Osteoblast (primary cell): ENCODE measurements around the gene PTPN7. TPM values are rescaled to one million over a fixed set of nuclear protein-coding genes. Genes with fewer than 3 reads are reported as not detected.
A peak's percentile ranks its signal among the peaks of the same experiment; 100 is the strongest.
"Not testable (repeated sequence)": the region's sequence is repeated elsewhere in the genome, so short reads cannot be mapped to it uniquely, and the experiment has no call there.

Experiments used
- DNase-seq: peaks from one replicate; pipeline ENCODE4 v3.0.0; 2011; ENCODE audit warnings: low spot score, mixed read lengths; ENCODE audit not compliant: insufficient read length; ENCODE audit errors: missing footprints
- H2AFZ ChIP-seq: 2 replicates; pipeline ENCODE4 v1.6.0; 2011; ENCODE audit warnings: mild to moderate bottlenecking, low read length
- H3K27ac ChIP-seq: 2 replicates; pipeline ENCODE4 v1.5.1; 2011; ENCODE audit warnings: mild to moderate bottlenecking, low read depth, low read length, moderate library complexity
- H3K27me3 ChIP-seq: 2 replicates; pipeline ENCODE4 v1.6.0; 2012; ENCODE audit warnings: mild to moderate bottlenecking, control low read depth, inconsistent platforms, low read length, moderate library complexity; ENCODE audit not compliant: insufficient read depth
- H3K36me3 ChIP-seq: 2 replicates; pipeline ENCODE4 v1.5.1; 2011; ENCODE audit warnings: mild to moderate bottlenecking, low read length, control low read depth, moderate library complexity; ENCODE audit not compliant: insufficient read depth
- H3K4me1 ChIP-seq: 2 replicates; pipeline ENCODE4 v1.5.1; 2011; ENCODE audit warnings: mild to moderate bottlenecking, low read length, control low read depth, moderate library complexity; ENCODE audit not compliant: insufficient read depth
- H3K4me2 ChIP-seq: 2 replicates; pipeline ENCODE4 v1.6.0; 2011; ENCODE audit warnings: mild to moderate bottlenecking, low read length; ENCODE audit not compliant: insufficient read depth
- H3K4me3 ChIP-seq: fragments of 200-600 bp; sonication (generic); 3 replicates; pipeline ENCODE4 v1.5.1; 2012; ENCODE audit warnings: mild to moderate bottlenecking, low read length, inconsistent platforms; ENCODE audit not compliant: insufficient read depth
- H3K79me2 ChIP-seq: 2 replicates; pipeline ENCODE4 v1.6.0; 2012; ENCODE audit warnings: mild to moderate bottlenecking, low read length, control low read depth, inconsistent platforms; ENCODE audit not compliant: insufficient read depth
- H3K9me3 ChIP-seq: 2 replicates; pipeline ENCODE4 v1.5.1; 2011; ENCODE audit warnings: low read depth, low read length, control low read depth
- H4K20me1 ChIP-seq: 2 replicates; pipeline ENCODE4 v1.6.0; 2012; ENCODE audit warnings: mild to moderate bottlenecking, low read length, control low read depth; ENCODE audit not compliant: insufficient read depth
- CTCF ChIP-seq: IDR thresholded peaks from 2 replicates; pipeline ENCODE4 v1.5.1; 2011; ENCODE audit warnings: mild to moderate bottlenecking, low read depth, low read length, moderate library complexity; ENCODE audit errors: extremely low read depth
- total RNA-seq: library from RNA; depleted of rRNA; stranded (reverse); fragments of >200 nt; gene quantifications from 2 replicates; pipeline ENCODE4 v1.2.3, GENCODE V29; 2012

PTPN7 gene
- total RNA-seq, 1 donor, result not detected

DNA sequence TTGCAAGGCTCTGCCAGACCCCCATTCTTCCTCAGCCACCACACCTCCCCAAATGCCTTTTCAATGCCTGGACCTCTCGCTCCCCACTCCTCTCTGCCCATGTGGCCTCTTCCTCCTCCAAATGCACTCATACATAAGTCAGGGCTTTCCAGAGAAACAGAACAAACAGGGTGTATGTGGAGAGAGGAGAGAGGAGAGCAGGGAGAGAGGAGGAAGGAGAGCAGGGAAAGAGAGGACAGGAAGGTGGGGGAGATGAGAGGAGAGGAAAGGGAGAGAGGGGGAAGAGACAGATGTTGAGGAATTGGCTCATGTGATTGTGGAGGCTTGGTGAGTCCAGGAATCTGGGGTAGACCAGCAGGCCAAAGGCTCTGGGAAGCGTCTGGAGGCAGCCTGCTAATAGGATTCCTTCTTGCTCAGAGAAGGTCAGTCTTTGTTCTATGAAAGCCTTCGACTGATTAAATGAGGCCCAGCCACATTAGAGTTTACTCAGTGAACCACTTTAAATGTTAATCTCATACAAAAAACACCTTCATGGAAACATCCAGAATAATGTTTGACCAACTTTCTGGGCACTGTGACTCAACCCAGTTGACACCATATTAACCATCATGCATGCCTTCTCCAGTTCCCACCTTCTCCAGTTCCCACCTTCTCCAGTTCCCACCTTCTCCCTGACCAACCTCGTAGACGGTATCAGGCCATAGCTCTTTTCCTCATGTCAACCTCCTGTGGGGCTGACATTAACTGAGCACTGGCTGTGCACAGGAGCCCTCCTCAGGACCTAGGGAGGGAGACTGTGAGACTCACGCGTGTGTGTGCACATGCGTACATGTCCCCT, 21.9 kb upstream of the PTPN7 start:
- Histone ChIP-seq H3K4me2 (no peak overlapping the region), H3K27me3 (peaks cover 38% of the 10 kb centered on the region), H3K9me3 (no peaks in the 10 kb centered on the region), H3K79me2 (no peaks in the 10 kb centered on the region), H3K4me3 (no peak overlapping the region), H2AFZ (no peak overlapping the region), H3K36me3 (no peaks in the 10 kb centered on the region), H4K20me1 (no peaks in the 10 kb centered on the region), H3K27ac (no peak overlapping the region), H3K4me1 (peaks cover 6% of the 10 kb centered on the region)
- no peak for TF ChIP-seq CTCF
- no peak for DNase-seq

GRCh38 chr1:202181586-202181985, 21.2 kb upstream of the PTPN7 start:
- H3K79me2 ChIP-seq, result no peaks in the 10 kb centered on the region
- no peak overlapping the region for H2AFZ ChIP-seq
- H3K9me3 ChIP-seq, result no peaks in the 10 kb centered on the region
- H3K4me1 ChIP-seq, result peaks cover 6% of the 10 kb centered on the region
- TF ChIP-seq CTCF, result no peak
- no peak overlapping the region for H3K4me2 ChIP-seq
- no peak overlapping the region for H3K27ac ChIP-seq
- H4K20me1 ChIP-seq, result no peaks in the 10 kb centered on the region
- H3K36me3 ChIP-seq, result no peaks in the 10 kb centered on the region
- no peak overlapping the region for H3K4me3 ChIP-seq
- H3K27me3 ChIP-seq, result peaks cover 38% of the 10 kb centered on the region
- peak; percentile 78 for DNase-seq

DNA sequence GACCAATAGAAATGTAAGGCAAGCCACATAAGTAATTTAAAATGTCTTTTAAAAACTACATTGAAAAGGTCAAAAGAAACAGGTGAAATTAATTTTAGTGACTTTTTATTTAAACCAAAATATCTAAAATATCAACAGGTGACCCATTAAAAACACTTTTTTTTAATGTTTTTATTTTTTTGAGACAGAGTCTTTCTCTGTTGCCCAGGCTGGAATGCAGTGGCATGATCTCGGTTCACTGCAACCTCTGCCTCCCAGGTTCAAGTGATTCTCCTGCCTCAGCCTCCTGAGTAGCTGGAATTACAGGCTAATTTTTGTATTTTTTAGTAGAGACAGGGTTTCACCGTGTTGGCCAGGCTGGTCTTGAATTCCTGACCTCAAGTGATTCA, 20.3 kb upstream of the PTPN7 start:
- not testable (repeated sequence) for H2AFZ ChIP-seq, H3K4me2 ChIP-seq, DNase-seq, H3K36me3 ChIP-seq, H3K4me1 ChIP-seq, H3K9me3 ChIP-seq, H3K27ac ChIP-seq, H3K4me3 ChIP-seq, H4K20me1 ChIP-seq, H3K79me2 ChIP-seq
- H3K27me3 ChIP-seq, result peaks cover 38% of the 10 kb centered on the region

GRCh38 chr1:202179828-202180750, 19.7 kb upstream of the PTPN7 start:
- no peak overlapping the region for H3K4me3 ChIP-seq
- no peak overlapping the region for H3K27ac ChIP-seq
- no peaks in the 10 kb centered on the region for H3K36me3 ChIP-seq
- no peaks in the 10 kb centered on the region for H3K79me2 ChIP-seq
- no peaks in the 10 kb centered on the region for H4K20me1 ChIP-seq
- peaks cover 38% of the 10 kb centered on the region for H3K27me3 ChIP-seq
- H3K4me2 ChIP-seq, result no peak overlapping the region
- H3K4me1 ChIP-seq, result peaks cover 4% of the 10 kb centered on the region
- H2AFZ ChIP-seq, result no peak overlapping the region
- TF ChIP-seq CTCF, result no peak
- DNase-seq, result no peak
- no peaks in the 10 kb centered on the region for H3K9me3 ChIP-seq
